Tongue (tissue), 2 donors: ENCODE data around the gene SPATA13. TPM values are rescaled to one million over a fixed set of nuclear protein-coding genes. Genes with fewer than 3 reads are reported as not detected.

Source experiments
- small RNA-seq: library from RNA; depleted of rRNA; stranded (forward); fragments of <200 nt; gene quantifications from one replicate; pipeline ENCODE3, GENCODE V24; 2014; ENCODE audit warnings: low replicate concordance
- total RNA-seq: library from RNA; depleted of rRNA; stranded (reverse); fragments of >200 nt; gene quantifications from one replicate; pipeline ENCODE4 v1.2.3, GENCODE V29; 2014

Gene SPATA13
- total RNA-seq, 1 donor from 2014 or later = 11.3 TPM

Small RNA genes lying within 50 kb of the gene (small RNA-seq; reads per million reads assigned to genes)
- not detected for gene MIR2276

Other genes with a start within 250 kb of the SPATA13 start
- 3.8 TPM for gene C1QTNF9, start 148.9 kb downstream of the SPATA13 start, total RNA-seq